IMR-90 (cell line): ENCODE results near the gene PLPPR3. TPM values are rescaled to one million over a fixed set of nuclear protein-coding genes. Genes with fewer than 3 reads are reported as not detected.
A peak's percentile ranks its signal among the peaks of the same experiment; 100 is the strongest.

Source experiments
- ATAC-seq: fragments of 200-7000 bp; cut with Tn5 transposase; 2 replicates; pipeline ENCODE4 v1.9.1; 2020; ENCODE audit warnings: low read depth, mild to moderate bottlenecking, moderate library complexity
- BruUV-seq: library from RNA; stranded (reverse); fragments of 400-500 nt; replicated peaks from 2 replicates; lab custom pipeline; 2021; lab: Mats Ljungman, UMichigan
- CTCF ChIA-PET: fragments of 300-600 bp; formaldehyde crosslinking; extraction: SDS; loops from one replicate; lab custom pipeline; 2021; ENCODE audit warnings: antibody characterized with exemption; lab: Yijun Ruan, JAX
- POLR2A ChIA-PET: fragments of 300-600 bp; sonication (Branson Sonifier 250); formaldehyde crosslinking; loops from one replicate; lab custom pipeline; 2022; ENCODE audit warnings: antibody characterized with exemption; ENCODE audit not compliant: unreplicated experiment; lab: Charles Lee
- DNase-seq: peaks from one replicate; pipeline ENCODE4 v3.0.0; 2013
- H2AFZ ChIP-seq: replicated peaks from 2 replicates; pipeline ENCODE3; 2013; ENCODE audit warnings: low read length, mild to moderate bottlenecking; ENCODE audit not compliant: poor library complexity
- H2AK5ac ChIP-seq: 2 replicates; pipeline ENCODE4 v1.6.1; 2013; ENCODE audit warnings: low read depth, low read length, inconsistent platforms
- H2AK9ac ChIP-seq: replicated peaks from 2 replicates; pipeline ENCODE3; 2013; ENCODE audit warnings: mild to moderate bottlenecking, low read depth, low read length, moderate library complexity; ENCODE audit not compliant: poor library complexity
- H2BK120ac ChIP-seq: 2 replicates; pipeline ENCODE4 v1.6.1; 2013; ENCODE audit warnings: low read depth, low read length, inconsistent platforms
- H2BK15ac ChIP-seq: 3 replicates; pipeline ENCODE4 v1.6.1; 2013; ENCODE audit warnings: low read depth, low read length, inconsistent platforms
- H2BK20ac ChIP-seq: 2 replicates; pipeline ENCODE4 v1.6.1; 2013; ENCODE audit warnings: low read depth, mild to moderate bottlenecking, inconsistent platforms, low read length, moderate library complexity
- H2BK5ac ChIP-seq: 2 replicates; pipeline ENCODE4 v1.6.1; 2013; ENCODE audit warnings: mild to moderate bottlenecking, low read depth, low read length, inconsistent platforms; ENCODE audit not compliant: poor library complexity, severe bottlenecking
- H3K14ac ChIP-seq: replicated peaks from 2 replicates; pipeline ENCODE4 v1.6.1; 2013; ENCODE audit warnings: low read depth, low read length, inconsistent platforms
- H3K18ac ChIP-seq: 2 replicates; pipeline ENCODE4 v1.6.1; 2013; ENCODE audit warnings: low read depth, low read length, control low read depth
- H3K23ac ChIP-seq: 2 replicates; pipeline ENCODE4 v1.6.1; 2013; ENCODE audit warnings: low read depth, low read length, inconsistent platforms
- H3K27ac ChIP-seq: 2 replicates; pipeline ENCODE4 v1.5.1; 2013; ENCODE audit warnings: mild to moderate bottlenecking, control low read depth, low read length; ENCODE audit not compliant: insufficient read depth
- H3K27me3 ChIP-seq: 2 replicates; pipeline ENCODE4 v1.6.1; 2013; ENCODE audit warnings: low read length; ENCODE audit not compliant: control insufficient read depth, insufficient read depth
- H3K36me3 ChIP-seq: 2 replicates; pipeline ENCODE4 v1.6.1; 2013; ENCODE audit warnings: low read length, mixed read lengths; ENCODE audit not compliant: control insufficient read depth, insufficient read depth
- H3K4ac ChIP-seq: 2 replicates; pipeline ENCODE4 v1.6.1; 2013; ENCODE audit warnings: low read depth, low read length, inconsistent platforms
- H3K4me1 ChIP-seq: 2 replicates; pipeline ENCODE4 v1.6.1; 2013; ENCODE audit warnings: low read length, mixed read lengths; ENCODE audit not compliant: control insufficient read depth, insufficient read depth
- H3K4me2 ChIP-seq: 2 replicates; pipeline ENCODE4 v1.6.1; 2013; ENCODE audit warnings: low read depth, mild to moderate bottlenecking, control low read depth, low read length, moderate library complexity
- H3K4me3 ChIP-seq: 2 replicates; pipeline ENCODE4 v1.5.1; 2013; ENCODE audit warnings: low read depth, mild to moderate bottlenecking, control low read depth, low read length, moderate library complexity; ENCODE audit not compliant: insufficient read depth
- H3K56ac ChIP-seq: 2 replicates; pipeline ENCODE4 v1.6.1; 2013; ENCODE audit warnings: low read length, inconsistent platforms; ENCODE audit not compliant: insufficient read depth; ENCODE audit errors: extremely low read depth
- H3K79me1 ChIP-seq, 2 experiments: 2 replicates each; pipeline ENCODE4 v1.6.1; 2013; ENCODE audit warnings: low read length in 2 of 2, inconsistent platforms in 1 of 2, low read depth in 1 of 2
- H3K9ac ChIP-seq: 2 replicates; pipeline ENCODE4 v1.6.1; 2013; ENCODE audit warnings: low read depth, low read length, control low read depth
- H3K9me1 ChIP-seq: 2 replicates; pipeline ENCODE4 v1.6.1; 2013; ENCODE audit warnings: low read length, inconsistent platforms; ENCODE audit not compliant: insufficient read depth
- H3K9me3 ChIP-seq: 2 replicates; pipeline ENCODE4 v1.6.1; 2013; ENCODE audit warnings: low read length; ENCODE audit not compliant: control insufficient read depth, insufficient read depth
- H4K20me1 ChIP-seq: 2 replicates; pipeline ENCODE4 v1.6.1; 2013; ENCODE audit warnings: low read length, inconsistent platforms; ENCODE audit not compliant: insufficient read depth
- H4K5ac ChIP-seq: 2 replicates; pipeline ENCODE4 v1.6.1; 2013; ENCODE audit warnings: mild to moderate bottlenecking, low read depth, low read length, control low read depth
- H4K8ac ChIP-seq, 2 experiments: 2 replicates each; pipeline ENCODE4 v1.6.1; 2013; ENCODE audit warnings: low read depth in 2 of 2, low read length in 2 of 2, control low read depth in 1 of 2, inconsistent platforms in 1 of 2
- H4K91ac ChIP-seq: 2 replicates; pipeline ENCODE4 v1.6.1; 2013; ENCODE audit warnings: low read depth, low read length, inconsistent platforms; ENCODE audit not compliant: insufficient read depth
- CEBPB ChIP-seq: IDR thresholded peaks from 2 replicates; pipeline ENCODE4 v1.6.1; 2012; ENCODE audit warnings: low read depth, low read length, improper control_type of control experiment
- RFX5 ChIP-seq: IDR thresholded peaks from 2 replicates; pipeline ENCODE4 v1.8.0; 2012; ENCODE audit warnings: low read depth, mild to moderate bottlenecking, low read length, moderate library complexity
- WGBS, 2 experiments: methylation state at CpG; one replicate each; pipeline versions ENCODE4 v1.1.5 to v1.1.7; 2013; ENCODE audit warnings: missing lambda C conversion rate in 2 of 2; ENCODE audit not compliant: insufficient read length in 1 of 2; ENCODE audit errors: extremely low coverage in 2 of 2; 5-methylcytosine and 5-hydroxymethylcytosine counted together
- dilution Hi-C: fragments of 300-500 bp; cut with HindIII; formaldehyde crosslinking; loops from one replicate; pipeline ENCODE4 v1.14.3; 2018; ENCODE audit warnings: low sequenced_read_pairs; ENCODE audit not compliant: unreplicated experiment
- in situ Hi-C: fragments of 300-500 bp; cut with MboI; formaldehyde crosslinking; loops from 3 replicates; pipeline ENCODE4 v1.14.3; 2019; ENCODE audit warnings: low sequenced_read_pairs, inconsistent platforms, mixed read lengths
- intact Hi-C: fragments of 100-400 bp; cut with micrococcal nuclease; formaldehyde crosslinking; loops from 2 replicates; pipeline ENCODE4 v1.10.0; 2022
- polyA plus RNA-seq, 3 experiments: library from polyadenylated mRNA; depleted of rRNA; stranded (reverse); fragments of >200 nt; gene quantifications; 2 replicates each; pipeline ENCODE4 v1.2.3, GENCODE V29; 2012; ENCODE audit warnings: low replicate concordance in 1 of 3
- total RNA-seq: library from RNA; depleted of rRNA; stranded (reverse); fragments of >200 nt; gene quantifications from 2 replicates; pipeline ENCODE4 v1.2.3, GENCODE V29; 2012

PLPPR3 gene
- total and polyA plus RNA-seq, 2 of the 4 experiments (the other 2 are of a cell fraction): 0.36 to 1.2 TPM

DNA sequence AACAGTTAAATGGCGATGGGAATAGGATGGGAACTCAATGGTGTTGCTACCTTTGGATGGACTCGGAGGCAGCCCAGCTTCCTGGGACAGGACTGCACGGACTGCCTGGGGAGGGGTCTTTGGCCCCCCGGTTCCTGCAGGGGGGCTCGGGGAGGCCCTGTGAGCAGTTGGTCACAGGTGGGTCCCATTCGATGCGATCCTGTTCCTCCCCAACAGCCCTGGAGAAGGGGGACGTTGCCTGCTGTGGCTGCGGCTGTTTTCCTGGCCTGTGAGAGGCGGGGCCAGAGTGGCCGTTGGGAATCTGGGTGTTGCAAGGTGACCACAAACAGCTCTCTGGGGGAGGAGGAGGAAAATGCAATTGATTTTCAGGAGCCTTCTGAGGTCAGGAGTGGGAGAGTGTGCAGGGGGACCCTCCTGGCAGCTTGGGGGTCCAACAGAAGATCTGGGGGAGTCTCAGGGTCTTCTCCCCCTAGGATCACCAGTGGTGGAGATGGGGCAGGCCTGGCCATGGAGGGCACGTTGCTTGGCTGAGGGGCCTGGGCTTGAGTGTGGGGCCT, 1.9 kb upstream of the PLPPR3 start:
- Histone ChIP-seq H3K9me1 (no peaks in the 10 kb centered on the region), H2BK20ac (no peak overlapping the region), H2BK120ac (no peak overlapping the region), H2AFZ (peak overlapping the region; percentile 2), H4K91ac (no peak overlapping the region), H3K9ac (no peak overlapping the region), H3K4ac (no peak overlapping the region), H2AK9ac (no peak overlapping the region), H4K5ac (no peak overlapping the region), H2AK5ac (no peak overlapping the region; the same call in 1 of the 2 replicates), H3K23ac (no peak overlapping the region), H3K4me1 (peaks cover 3% of the 10 kb centered on the region; the same call in 1 of the 2 replicates), H3K4me3 (no peak overlapping the region), H3K4me2 (no peak overlapping the region; the same call in 1 of the 2 replicates), H3K79me1 (no peaks in the 10 kb centered on the region), H3K14ac (no peak overlapping the region), H3K18ac (no peak overlapping the region), H2BK15ac (no peak overlapping the region), H4K20me1 (no peaks in the 10 kb centered on the region), H3K9me3 (no peaks in the 10 kb centered on the region), H3K27ac (no peak overlapping the region), H4K8ac (no peak overlapping the region), H3K56ac (no peak overlapping the region), H3K27me3 (peaks cover 2% of the 10 kb centered on the region; the same call in 1 of the 2 replicates), H2BK5ac (no peak overlapping the region), H3K36me3 (no peaks in the 10 kb centered on the region)
- DNase-seq: no peak
- CTCF ChIA-PET: no interaction called here
- intact Hi-C loops: no loop called here
- in situ Hi-C loops: no loop called here
- 60% methylated on average over 4 of the region's 12 CpGs; no CpG with 5 or more reads in 1 of the 2 experiments for WGBS, 2 experiments
- no TSS peak for BruUV-seq
- TF ChIP-seq CEBPB (0 out of 2 replicates have a peak, but pooled peaks have one; percentile 4), RFX5 (no peak)
- POLR2A ChIA-PET: no interaction called here
- ATAC-seq: 0 out of 2 replicates have a peak, but pooled peaks have one; percentile 18
- dilution Hi-C loops: no loop called here
